Astrocyte of the cerebellum (primary cell): Measurements from ENCODE around the gene PRKAA1.

Experiments
- DNase-seq: peaks from one replicate; pipeline ENCODE4 v3.0.0-alpha.2; 2011; ENCODE audit warnings: low read depth
- H3K4me3 ChIP-seq: 2 replicates; pipeline ENCODE4 v1.5.1; 2011; ENCODE audit warnings: mild to moderate bottlenecking, low read depth, low read length, moderate library complexity
- in situ Hi-C: cut with HindIII; loops from 2 replicates; pipeline ENCODE4 v1.10.0; 2017; ENCODE audit warnings: low sequenced_read_pairs
- TF ChIP-seq, protein P1 (sequence below): IDR thresholded peaks from 2 replicates; pipeline ENCODE4 v1.5.1; 2012; ENCODE audit warnings: low read length, low read depth, moderate library complexity, mild to moderate bottlenecking; ENCODE audit errors: missing control alignments

The PRKAA1 gene

DNA sequence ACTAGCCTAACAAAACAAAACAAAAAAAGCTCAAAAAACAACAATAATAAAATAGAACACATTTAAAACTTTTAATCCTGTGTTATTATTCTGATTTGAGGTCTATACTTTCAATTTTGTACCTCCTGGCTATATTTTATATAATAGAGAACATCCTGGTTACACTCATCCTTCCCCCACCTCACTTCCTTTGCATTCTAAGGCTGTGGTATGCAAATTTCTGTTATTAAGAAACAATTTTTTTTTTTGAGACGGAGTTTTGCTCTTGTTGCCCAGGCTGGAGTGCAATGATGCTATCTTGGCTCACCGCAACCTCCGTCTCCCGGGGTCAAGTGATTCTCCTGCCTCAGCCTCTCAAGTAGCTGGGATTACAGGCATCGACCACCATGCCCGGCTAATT, 39.9 kb upstream of the PRKAA1 start:
- TF ChIP-seq, protein P1, sequence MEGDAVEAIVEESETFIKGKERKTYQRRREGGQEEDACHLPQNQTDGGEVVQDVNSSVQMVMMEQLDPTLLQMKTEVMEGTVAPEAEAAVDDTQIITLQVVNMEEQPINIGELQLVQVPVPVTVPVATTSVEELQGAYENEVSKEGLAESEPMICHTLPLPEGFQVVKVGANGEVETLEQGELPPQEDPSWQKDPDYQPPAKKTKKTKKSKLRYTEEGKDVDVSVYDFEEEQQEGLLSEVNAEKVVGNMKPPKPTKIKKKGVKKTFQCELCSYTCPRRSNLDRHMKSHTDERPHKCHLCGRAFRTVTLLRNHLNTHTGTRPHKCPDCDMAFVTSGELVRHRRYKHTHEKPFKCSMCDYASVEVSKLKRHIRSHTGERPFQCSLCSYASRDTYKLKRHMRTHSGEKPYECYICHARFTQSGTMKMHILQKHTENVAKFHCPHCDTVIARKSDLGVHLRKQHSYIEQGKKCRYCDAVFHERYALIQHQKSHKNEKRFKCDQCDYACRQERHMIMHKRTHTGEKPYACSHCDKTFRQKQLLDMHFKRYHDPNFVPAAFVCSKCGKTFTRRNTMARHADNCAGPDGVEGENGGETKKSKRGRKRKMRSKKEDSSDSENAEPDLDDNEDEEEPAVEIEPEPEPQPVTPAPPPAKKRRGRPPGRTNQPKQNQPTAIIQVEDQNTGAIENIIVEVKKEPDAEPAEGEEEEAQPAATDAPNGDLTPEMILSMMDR = no peak
- in situ Hi-C loops = no loop called here
- no peak for DNase-seq
- H3K4me3 ChIP-seq = no peak overlapping the region

DNA sequence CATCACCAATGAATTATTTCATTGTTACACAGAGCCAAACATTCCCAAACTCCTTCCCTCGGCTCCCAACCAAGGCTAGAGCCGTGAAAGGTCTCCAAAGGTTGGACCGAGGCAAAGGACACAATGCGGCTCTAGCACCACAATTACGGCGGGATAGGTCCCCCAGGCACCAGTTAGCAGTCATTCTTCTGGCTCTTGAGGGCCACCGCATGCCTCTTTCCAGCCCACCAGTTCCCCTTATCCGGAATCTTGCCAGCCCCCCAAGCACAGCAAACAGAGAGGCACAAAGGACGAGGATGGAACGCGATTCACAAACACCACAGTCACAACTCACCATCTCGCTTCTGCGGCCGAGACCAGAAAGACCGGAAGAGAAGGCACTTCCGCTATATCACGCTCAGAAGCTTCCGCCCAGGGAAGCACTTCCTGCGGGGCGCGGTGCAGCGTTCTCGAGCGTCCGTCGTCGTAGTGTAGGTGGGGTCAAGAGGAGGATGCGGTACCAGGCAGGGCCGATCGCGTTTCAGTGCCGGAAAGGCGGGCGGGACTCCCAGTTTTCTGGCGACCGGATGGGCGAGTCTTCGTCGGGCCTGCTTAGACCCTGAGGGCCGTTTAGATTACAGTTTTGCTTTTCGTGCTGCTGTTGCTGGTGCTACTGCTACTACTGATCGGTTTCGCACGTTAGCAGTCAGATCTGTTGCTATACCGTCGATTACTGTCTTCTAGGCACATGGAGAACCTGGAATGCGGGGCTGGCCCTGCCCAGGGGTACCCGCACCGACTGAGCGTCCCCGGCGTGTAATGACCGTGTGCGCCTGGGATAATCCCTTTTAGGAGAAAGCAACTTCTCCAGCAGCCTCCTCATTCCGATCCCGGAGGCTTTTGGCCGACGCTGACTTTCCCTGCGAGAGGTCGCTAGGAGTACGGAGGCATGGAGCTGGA, 36.9 kb upstream of the PRKAA1 start, which contains the start of gene RPL37:
Gene RPL37, minus strand, starts transcription at position 374 of the 939 bp plus-strand sequence. Its CDS starts 37 bp downstream, at position 337.
- in situ Hi-C loops = no loop called here
- DNase-seq = peak; percentile 90
- H3K4me3 ChIP-seq = peak within 1 kb of the TSS; percentile 76
- TF ChIP-seq, protein P1 = no peak

DNA sequence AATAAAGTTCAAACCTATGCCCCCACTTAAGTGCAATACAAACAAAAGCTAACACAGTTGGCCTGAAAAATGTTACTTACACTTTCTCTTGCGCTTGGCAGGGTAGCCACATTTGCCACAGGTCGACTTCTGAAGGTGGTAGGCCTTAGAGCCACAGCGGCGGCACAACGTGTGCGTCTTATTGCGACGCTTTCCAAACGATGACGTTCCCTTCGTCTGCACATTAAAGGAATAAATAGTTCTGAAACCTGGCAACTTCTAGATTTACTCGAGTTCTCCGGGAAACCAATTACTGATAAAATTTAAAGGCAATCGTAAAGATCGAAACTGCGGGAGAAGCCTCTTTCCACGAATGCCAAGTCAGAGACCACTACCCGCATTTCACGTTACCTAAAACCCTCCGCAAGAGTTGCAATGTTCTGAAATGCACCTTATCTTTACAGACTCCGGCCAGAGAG, 36.2 kb upstream of the PRKAA1 start:
- DNase-seq = peak; percentile 12
- H3K4me3 ChIP-seq = peak overlapping the region; percentile 76
- in situ Hi-C loops = no loop called here
- TF ChIP-seq, protein P1 = no peak

DNA sequence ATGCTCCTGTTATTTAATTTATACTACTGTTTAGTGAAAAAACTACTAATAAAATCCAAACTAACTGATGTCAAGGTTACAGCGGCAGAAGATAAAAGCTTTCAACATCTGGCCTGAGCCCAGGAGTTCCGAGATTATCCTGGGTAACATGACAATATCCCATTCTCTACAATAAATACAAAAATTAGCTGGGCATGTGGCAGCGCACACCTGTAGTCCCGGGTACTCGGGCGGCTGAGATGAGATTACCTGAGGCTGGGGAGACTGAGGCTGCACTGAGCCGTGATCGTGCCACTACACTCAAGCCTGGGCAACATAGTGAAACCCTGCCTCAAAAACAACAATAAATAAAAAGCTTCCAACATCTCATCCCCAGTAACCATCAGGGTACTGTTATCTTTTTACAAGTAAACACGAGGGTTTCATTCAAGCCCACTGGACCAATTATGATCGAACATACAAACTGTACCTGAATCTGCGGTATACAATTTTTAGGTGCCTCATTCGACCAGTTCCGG, 35.6 kb upstream of the PRKAA1 start:
- no peak for DNase-seq
- TF ChIP-seq, protein P1 = no peak
- peak overlapping the region; percentile 76 for H3K4me3 ChIP-seq
- in situ Hi-C loops = no loop called here

DNA sequence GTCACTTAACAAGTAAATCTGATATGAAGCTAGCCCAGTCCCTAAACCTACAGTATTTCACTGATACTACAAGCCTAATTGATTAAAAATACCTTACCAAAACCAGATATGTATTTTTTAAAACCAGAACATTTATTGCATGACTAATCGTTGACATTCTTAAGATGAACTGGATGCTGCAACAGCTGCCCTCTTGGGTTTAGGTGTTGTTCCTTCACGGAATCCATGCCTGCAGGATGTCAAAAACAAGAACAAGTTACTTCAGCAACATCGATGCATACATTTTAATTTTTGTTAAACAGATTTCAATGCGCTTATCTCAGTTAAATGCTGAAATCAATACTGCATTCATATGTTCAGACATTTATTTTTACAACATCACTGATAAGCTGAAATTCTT, 34.2 kb upstream of the PRKAA1 start:
- no peak overlapping the region for H3K4me3 ChIP-seq
- TF ChIP-seq, protein P1 = no peak
- in situ Hi-C loops = no loop called here
- DNase-seq = no peak

DNA sequence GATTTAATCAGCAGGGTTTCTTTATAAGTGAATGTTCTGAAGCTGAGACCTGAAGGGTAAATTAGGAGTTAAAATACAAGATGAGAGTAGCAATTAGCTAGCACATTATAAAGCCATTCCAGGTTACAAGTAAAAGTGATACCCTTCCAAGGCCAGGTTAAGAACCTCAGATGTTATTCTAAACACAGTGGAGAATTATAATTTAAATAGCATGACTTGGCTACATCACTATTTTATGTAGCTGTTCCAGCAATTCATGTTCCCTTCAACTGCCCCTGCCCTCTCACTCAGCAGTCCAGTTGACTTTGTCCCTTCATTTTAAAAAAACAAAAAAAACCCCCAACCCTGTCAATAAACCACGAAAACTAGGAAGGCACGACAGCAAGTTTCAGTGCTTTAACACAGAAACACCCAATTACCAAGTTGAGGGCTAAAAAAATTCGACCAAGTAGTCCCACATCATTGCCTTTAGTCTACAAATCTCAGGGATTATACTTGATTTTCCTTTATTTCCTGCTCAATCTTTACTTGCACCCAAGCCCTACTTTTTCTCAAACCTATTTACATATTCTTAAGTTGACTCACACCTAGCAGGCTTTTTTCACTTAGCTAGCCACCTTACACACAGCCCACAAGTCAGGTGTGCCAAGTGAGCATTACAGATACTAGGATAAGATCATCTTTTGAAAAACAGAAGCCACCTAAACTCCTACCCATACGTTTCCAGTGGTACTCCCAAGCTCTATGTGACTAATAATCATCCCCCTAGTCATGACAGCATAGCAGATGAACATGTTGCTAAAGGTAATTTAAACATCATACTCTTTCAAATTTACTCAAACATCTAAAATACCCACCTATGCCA, 33.4 kb upstream of the PRKAA1 start:
- H3K4me3 ChIP-seq = no peak overlapping the region
- in situ Hi-C loops = no loop called here
- DNase-seq = no peak
- TF ChIP-seq, protein P1 = no peak
